Astrocyte of the spinal cord (primary cell): ENCODE measurements around the gene SND1.

Experiments used
- DNase-seq: peaks from one replicate; pipeline ENCODE4 v3.0.0; 2011; ENCODE audit warnings: low read depth, low spot score
- H3K4me3 ChIP-seq: 2 replicates; pipeline ENCODE4 v1.5.1; 2011; ENCODE audit warnings: low read depth, mild to moderate bottlenecking, low read length, moderate library complexity
- in situ Hi-C: cut with HindIII; loops from 2 replicates; pipeline ENCODE4 v1.10.0; 2017; ENCODE audit warnings: low sequenced_read_pairs
- TF ChIP-seq, protein P1 (sequence below): IDR thresholded peaks from 2 replicates; pipeline ENCODE4 v1.5.1; 2012; ENCODE audit warnings: low read depth, mild to moderate bottlenecking, low read length, inconsistent platforms

SND1 gene

DNA sequence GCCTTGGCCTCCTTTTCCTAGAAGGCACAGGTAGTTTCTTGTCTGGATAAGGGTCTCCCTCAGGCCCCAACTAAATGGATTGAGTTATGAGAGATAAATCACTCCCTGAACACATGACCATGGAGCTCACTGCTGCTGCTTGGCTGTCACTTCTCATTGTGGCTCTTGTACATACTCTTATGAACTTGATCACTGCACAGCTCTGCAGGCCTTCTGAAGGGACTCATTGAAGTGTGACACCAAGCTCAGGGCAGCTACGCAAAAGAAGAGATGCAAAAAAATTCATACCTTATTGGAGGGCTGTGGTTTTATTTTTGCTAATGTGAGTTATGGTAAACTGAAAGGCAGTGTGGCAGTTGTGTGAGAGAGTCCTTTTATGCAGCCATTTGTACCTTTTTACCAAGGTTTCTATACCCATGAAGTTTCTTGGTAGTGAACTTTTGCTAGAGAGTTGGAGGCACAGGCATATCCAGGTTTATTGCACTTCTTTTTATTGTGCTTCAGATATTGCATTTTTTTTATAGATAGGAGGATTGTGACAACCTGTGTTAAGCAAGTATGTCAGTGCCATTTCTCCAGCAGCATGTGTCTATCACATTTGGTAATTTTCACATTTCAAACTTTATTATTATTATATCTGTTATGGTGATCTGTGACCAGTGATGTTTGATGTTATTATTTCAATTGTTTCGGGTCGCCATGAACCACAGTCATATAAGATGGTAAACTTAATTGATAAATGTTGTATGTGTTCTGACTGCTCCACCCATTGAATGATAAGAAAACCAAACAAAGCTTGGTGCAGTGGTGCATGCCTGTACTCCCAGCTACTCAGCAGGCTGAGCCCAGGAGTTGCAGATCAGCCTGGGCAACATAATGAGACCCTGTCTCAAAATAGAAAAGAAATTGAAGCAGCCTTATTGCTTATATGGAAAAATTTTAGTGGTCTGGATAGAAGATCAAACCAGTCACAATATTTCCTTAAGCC lies 278.6 kb downstream of the SND1 start:
- TF ChIP-seq, protein P1, sequence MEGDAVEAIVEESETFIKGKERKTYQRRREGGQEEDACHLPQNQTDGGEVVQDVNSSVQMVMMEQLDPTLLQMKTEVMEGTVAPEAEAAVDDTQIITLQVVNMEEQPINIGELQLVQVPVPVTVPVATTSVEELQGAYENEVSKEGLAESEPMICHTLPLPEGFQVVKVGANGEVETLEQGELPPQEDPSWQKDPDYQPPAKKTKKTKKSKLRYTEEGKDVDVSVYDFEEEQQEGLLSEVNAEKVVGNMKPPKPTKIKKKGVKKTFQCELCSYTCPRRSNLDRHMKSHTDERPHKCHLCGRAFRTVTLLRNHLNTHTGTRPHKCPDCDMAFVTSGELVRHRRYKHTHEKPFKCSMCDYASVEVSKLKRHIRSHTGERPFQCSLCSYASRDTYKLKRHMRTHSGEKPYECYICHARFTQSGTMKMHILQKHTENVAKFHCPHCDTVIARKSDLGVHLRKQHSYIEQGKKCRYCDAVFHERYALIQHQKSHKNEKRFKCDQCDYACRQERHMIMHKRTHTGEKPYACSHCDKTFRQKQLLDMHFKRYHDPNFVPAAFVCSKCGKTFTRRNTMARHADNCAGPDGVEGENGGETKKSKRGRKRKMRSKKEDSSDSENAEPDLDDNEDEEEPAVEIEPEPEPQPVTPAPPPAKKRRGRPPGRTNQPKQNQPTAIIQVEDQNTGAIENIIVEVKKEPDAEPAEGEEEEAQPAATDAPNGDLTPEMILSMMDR: no peak
- no peak for DNase-seq
- no peak overlapping the region for H3K4me3 ChIP-seq
- in situ Hi-C loops: no loop called here

DNA sequence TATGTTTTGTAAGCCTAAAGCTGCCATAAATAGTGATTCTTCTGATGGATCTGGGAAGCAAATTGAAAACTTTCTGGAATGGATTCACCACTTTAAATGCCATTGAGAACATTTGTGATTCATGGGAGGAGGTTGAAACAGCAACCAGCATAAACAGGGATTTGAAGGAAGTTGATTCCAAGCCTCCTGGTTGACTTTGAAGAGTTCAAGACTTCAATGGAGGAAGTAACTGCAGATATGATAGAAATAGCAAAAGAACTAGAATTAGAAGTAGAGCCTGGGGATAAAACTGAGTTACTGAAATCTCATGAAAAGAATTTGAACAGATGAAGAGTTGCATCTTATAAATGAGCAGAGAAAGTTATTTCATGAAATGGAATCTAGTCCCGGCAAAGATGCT lies 280.1 kb downstream of the SND1 start:
- H3K4me3 ChIP-seq: no peak overlapping the region
- TF ChIP-seq, protein P1: no peak
- DNase-seq: no peak
- in situ Hi-C loops: no loop called here

DNA sequence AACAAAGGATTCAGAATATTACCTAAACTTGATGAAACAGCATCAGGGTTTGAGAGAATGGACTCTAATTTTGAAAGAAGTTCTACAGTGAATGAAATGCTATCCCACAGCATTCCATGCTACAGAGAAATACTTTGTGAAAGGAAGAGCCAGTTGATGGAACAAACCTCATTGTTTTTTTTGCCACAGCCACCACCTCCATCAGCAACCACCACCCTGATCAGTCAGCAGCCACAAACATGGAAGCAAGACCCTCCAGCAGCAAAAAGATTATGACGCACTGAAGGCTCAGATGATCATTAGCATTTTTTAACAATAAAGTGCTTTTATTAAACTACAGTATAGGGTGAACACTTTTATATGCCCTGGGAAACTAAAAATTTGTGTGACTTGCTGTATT lies 280.5 kb downstream of the SND1 start:
- TF ChIP-seq, protein P1: no peak
- in situ Hi-C loops: no loop called here
- peak; percentile 45 for DNase-seq
- no peak overlapping the region for H3K4me3 ChIP-seq

DNA sequence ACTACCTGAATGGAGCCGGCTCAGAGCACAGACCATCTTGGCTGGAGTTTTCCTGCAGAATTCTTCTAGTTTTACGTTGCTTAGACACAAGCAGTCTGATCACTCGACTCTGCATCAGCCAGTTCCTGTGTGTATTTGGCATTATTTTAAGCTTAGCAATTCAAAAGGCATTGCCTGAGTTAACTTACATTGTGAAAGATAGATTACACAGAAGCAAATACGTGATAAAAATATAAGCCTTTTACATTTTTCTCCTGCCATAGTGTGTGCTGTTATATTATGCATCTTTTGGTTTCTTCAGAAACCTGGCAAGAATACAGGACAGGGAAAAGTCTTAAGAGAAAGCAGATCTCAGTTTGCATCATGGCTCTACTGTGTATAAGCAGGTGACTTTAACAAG lies 281.2 kb downstream of the SND1 start:
- no peak for DNase-seq
- no peak overlapping the region for H3K4me3 ChIP-seq
- TF ChIP-seq, protein P1: no peak
- in situ Hi-C loops: no loop called here

DNA sequence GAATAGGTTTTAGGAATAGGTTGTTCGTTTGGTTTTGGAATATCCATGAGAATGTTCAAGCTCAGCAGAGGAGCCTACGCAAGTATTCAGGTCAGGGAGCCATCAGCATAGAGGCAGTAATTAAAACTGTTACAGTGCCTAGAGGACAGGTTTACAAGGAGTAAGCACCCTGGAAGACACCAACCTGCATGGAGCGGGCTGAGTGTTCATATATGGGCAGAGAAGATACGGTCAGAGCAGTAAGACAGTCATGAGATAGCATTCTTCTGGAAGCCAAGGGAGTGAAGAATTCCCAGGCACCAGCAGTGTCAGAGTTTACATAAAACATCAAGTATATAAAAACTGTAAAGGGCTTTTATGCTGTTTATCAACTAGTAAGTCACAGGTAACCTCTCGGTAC lies 282.7 kb downstream of the SND1 start:
- TF ChIP-seq, protein P1: no peak
- no peak overlapping the region for H3K4me3 ChIP-seq
- no peak for DNase-seq
- in situ Hi-C loops: no loop called here

DNA sequence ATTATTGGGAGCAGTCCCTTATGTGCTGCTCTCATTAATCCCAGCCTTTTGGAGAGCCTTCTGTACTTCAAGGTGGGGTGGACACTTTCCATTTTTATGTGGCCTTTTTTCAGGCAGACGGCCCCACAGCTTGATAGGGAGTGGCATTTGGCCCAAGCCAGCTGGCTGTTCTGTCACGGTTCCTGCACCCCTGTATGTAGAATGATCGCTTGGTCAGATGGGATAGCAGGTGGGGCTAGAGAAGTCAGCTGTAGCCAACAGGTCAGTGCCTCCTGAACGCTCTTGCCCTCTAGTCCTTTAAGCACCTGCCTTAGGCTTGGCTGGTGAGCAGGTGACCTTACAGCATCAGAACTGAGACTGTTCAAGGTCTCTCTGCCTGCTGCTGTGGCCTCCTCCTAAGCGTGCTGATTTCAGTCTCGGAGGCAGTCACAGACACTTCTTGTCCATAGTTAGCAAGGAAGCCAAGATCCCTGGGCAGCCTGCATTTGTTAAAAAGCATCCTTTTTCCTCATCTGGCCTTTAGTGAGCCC lies 283.9 kb downstream of the SND1 start:
- TF ChIP-seq, protein P1: no peak
- no peak overlapping the region for H3K4me3 ChIP-seq
- no peak for DNase-seq
- in situ Hi-C loops: no loop called here
